Ramos (cell line): Measurements from ENCODE around the gene SIRT6.
"Not testable (repeated sequence)": the region's sequence is repeated elsewhere in the genome, so short reads cannot be mapped to it uniquely, and the experiment has no call there.

Source experiments
- in situ Hi-C: fragments of 300-500 bp; cut with MboI; formaldehyde crosslinking; loops from one replicate; pipeline ENCODE4 v1.14.3; 2022; ENCODE audit warnings: low sequenced_read_pairs; ENCODE audit not compliant: unreplicated experiment

The SIRT6 gene

GRCh38 chr19:4139614-4140236 is 42.6 kb downstream of the SIRT6 start:
- in situ Hi-C loops: no loop called here

GRCh38 chr19:4138445-4138844 is 43.9 kb downstream of the SIRT6 start:
- in situ Hi-C loops: no loop called here

DNA sequence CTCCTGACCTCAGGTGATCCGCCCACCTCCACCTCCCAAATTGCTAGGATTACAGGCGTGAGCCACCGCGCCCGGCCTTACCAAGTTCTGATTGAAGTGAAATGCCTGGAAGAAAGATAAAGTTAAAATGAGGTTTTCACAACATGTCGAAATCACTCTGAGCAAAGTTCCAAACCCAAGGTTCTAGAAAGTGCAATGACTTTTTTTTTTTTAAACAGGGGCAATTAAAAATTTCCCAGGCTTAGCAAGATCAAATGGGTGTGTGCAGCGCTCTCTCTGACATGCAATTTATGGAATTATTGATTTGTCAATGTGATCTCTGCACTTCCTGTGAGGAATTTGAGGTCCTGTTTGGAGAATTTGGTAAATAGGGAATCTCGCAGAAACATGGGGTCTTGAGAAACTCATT is 45.7 kb downstream of the SIRT6 start:
- in situ Hi-C loops: no loop called here

- in situ Hi-C loops: not testable (repeated sequence)
Measured at GRCh38 chr19:4135386-4135785, 47.0 kb downstream of the SIRT6 start.

GRCh38 chr19:4134351-4134750 is 48.0 kb downstream of the SIRT6 start:
- in situ Hi-C loops: no loop called here

- in situ Hi-C loops: no loop called here
Measured at GRCh38 chr19:4130744-4131438, 51.5 kb downstream of the SIRT6 start.

DNA sequence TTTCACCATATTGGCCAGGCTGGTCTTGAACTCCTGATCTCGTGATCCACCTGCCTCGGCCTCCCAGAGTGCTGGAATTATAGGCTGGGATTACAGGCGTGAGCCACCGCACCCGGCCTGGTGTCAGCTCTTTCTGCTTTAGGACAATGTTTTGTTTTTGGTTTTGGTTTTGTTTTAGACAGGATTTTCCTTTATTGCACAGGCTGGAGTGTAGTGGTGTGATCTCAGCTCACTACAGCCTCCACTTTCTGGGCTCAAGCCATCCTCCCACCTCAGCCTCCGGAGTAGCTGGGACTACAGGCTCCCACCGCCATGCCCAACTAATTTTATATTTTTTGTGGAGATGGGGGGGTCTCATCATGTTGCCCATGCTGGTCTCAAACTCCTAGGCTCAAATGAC is 53.3 kb downstream of the SIRT6 start:
- in situ Hi-C loops: not testable (repeated sequence)

DNA sequence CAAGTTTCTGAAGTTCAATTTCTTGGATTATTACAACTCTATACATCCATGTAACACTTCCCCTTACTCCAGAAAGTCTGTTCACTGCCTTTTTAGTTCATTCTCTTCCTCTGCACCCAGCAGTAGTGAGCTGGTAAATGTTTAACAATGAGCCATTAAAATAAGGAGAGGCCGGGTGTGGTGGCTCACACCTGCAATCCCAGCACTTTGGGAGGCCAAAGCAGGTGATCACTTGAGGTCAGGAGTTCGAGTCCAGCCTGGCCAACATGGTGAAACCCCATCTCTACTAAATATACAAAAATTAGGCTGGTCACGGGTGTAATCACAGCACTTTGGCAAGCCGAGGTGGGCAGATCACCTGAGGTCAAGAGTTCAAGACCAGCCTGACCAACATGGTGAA is 55.0 kb downstream of the SIRT6 start:
- in situ Hi-C loops: not testable (repeated sequence)

DNA sequence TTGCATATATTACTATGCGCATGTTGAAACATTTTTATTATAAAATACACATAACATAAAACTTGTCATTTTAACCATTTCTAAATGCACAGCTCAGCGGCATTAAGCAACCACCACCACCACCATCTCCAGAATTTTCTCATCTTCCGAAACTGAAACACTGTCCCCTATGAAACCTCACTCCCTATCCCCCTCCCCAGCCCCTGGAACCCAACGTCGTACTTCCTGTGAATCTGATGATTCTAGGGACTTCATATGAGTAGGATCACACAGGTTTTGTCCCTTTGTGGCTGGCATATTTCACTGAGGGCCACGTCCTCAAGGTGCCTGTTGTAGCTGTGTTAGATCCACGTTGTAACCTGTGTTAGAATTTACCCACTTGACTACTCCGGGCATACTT is 57.7 kb downstream of the SIRT6 start:
- in situ Hi-C loops: no loop called here
